NT2/D1 (cell line): ENCODE data around the gene GAR1.

ENCODE experiments used
- DNase-seq: peaks from one replicate; pipeline ENCODE4 v3.0.0-alpha.2; 2011; ENCODE audit warnings: low read depth, low spot score
- H3K27me3 ChIP-seq: 2 replicates; pipeline ENCODE4 v1.6.0; 2011; ENCODE audit warnings: mild to moderate bottlenecking; ENCODE audit not compliant: insufficient read length, insufficient read depth
- H3K36me3 ChIP-seq: 2 replicates; pipeline ENCODE4 v1.6.1; 2011; ENCODE audit warnings: mild to moderate bottlenecking, low read length, mixed read lengths; ENCODE audit not compliant: insufficient read depth, insufficient read length
- H3K4me1 ChIP-seq: 2 replicates; pipeline ENCODE4 v1.5.1; 2011; ENCODE audit not compliant: insufficient read depth, insufficient read length
- H3K4me3 ChIP-seq: 2 replicates; pipeline ENCODE4 v1.5.1; 2011; ENCODE audit warnings: low read depth; ENCODE audit not compliant: insufficient read length
- H3K9ac ChIP-seq: 2 replicates; pipeline ENCODE4 v1.6.0; 2011; ENCODE audit warnings: low read depth; ENCODE audit not compliant: insufficient read length
- H3K9me3 ChIP-seq: 2 replicates; pipeline ENCODE4 v1.5.1; 2011; ENCODE audit warnings: mild to moderate bottlenecking, low read length; ENCODE audit not compliant: insufficient read depth
- SUZ12 ChIP-seq: IDR thresholded peaks from 2 replicates; pipeline ENCODE4 v1.6.1; 2011; ENCODE audit not compliant: insufficient read length, insufficient read depth; ENCODE audit errors: extremely low read depth
- YY1 ChIP-seq: IDR thresholded peaks from 2 replicates; pipeline ENCODE4 v1.6.1; 2011; ENCODE audit not compliant: insufficient read length, insufficient read depth
- ZNF274 ChIP-seq: IDR thresholded peaks from 2 replicates; pipeline ENCODE4 v1.6.1; 2011; ENCODE audit warnings: mild to moderate bottlenecking, low read depth, low read length

The GAR1 gene

DNA sequence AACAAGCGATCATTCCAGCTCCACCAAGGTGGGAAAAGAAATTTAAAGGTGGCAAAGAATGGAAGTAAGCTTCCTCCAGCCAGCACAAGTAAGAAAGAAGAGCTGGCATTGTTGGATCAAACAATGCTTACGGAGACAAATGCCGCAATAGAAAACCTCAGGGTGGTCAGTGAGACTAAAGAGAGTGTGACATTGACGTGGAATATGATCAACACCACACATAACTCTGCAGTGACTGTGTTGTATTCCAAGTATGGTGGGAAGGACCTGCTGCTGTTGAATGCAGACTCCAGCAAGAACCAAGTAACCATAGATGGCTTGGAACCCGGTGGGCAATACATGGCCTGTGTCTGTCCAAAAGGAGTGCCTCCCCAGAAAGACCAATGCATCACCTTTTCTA, 54.5 kb downstream of the GAR1 start:
- no peak for DNase-seq
- Histone ChIP-seq H3K27me3 (no peaks in the 10 kb centered on the region), H3K9me3 (no peaks in the 10 kb centered on the region), H3K36me3 (no peaks in the 10 kb centered on the region), H3K4me1 (no peaks in the 10 kb centered on the region), H3K4me3 (no peak overlapping the region), H3K9ac (no peak overlapping the region)
- TF ChIP-seq YY1 (no peak), SUZ12 (no peak), ZNF274 (no peak)

DNA sequence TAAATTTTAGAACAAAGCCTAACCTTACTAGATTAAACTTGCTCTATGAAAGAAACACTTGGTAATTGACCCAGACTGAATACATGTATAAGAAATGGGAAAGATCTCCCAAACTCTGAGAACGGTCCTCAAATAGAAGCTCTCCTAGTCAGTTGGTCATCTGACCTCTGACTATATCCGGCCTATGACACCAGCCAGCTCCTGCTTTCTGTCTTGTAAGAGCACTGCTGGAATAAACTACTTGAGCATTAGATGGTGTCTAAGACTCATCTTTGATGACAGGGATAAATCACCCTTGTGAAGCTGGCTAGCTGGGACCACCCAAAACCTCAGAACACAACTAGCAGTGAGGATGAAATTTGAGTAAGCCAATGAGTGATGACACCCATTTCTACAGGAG, 56.5 kb downstream of the GAR1 start:
- no peaks in the 10 kb centered on the region for H3K36me3 ChIP-seq

DNA sequence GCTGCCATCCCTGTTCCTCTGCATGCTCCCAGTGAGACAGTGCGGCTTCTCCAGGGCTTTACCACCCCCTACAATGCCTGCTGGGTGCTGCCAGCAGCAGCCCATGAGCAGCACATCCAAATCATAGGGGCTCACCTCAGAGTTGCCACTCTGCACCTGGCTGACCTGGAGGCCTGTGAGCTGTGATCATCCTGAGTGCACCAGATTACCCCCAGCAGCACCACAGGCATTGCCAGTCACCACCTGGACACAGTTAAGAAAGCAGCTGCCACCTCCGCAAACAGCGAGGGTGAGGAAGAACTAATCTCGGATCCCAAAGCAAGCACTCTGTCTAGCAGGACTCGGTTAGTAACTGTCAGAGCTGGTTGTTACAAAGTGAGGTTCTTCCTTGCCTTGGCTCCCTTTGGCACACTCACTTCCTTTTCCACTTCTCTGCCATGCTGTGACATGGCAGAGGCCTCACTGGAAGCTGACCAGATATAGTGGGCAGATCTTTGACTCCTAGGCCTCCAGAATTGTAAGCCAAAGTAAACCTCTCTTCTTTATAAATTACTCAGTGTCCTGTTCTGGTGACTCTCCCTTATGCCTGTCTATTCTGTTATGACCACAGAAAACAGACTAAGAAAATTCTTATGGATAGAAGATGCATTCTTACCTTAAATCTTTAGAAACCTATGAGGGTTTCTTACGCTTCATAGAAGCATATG, 57.5 kb downstream of the GAR1 start:
- H3K9me3 ChIP-seq = no peaks in the 10 kb centered on the region
- H3K4me1 ChIP-seq = no peaks in the 10 kb centered on the region
- no peak overlapping the region for H3K4me3 ChIP-seq
- H3K9ac ChIP-seq = no peak overlapping the region
- no peak for DNase-seq
- H3K27me3 ChIP-seq = no peaks in the 10 kb centered on the region
- TF ChIP-seq ZNF274 (no peak), YY1 (no peak), SUZ12 (no peak)
- no peaks in the 10 kb centered on the region for H3K36me3 ChIP-seq

More for the DNA sequence above, 56.5 kb downstream of the GAR1 start:
- Histone ChIP-seq H3K4me1 (no peaks in the 10 kb centered on the region), H3K9ac (no peak overlapping the region), H3K27me3 (no peaks in the 10 kb centered on the region), H3K4me3 (no peak overlapping the region), H3K9me3 (no peaks in the 10 kb centered on the region)
- no peak for DNase-seq
- TF ChIP-seq ZNF274 = no peak
- TF ChIP-seq SUZ12 = no peak
- no peak for TF ChIP-seq YY1

DNA sequence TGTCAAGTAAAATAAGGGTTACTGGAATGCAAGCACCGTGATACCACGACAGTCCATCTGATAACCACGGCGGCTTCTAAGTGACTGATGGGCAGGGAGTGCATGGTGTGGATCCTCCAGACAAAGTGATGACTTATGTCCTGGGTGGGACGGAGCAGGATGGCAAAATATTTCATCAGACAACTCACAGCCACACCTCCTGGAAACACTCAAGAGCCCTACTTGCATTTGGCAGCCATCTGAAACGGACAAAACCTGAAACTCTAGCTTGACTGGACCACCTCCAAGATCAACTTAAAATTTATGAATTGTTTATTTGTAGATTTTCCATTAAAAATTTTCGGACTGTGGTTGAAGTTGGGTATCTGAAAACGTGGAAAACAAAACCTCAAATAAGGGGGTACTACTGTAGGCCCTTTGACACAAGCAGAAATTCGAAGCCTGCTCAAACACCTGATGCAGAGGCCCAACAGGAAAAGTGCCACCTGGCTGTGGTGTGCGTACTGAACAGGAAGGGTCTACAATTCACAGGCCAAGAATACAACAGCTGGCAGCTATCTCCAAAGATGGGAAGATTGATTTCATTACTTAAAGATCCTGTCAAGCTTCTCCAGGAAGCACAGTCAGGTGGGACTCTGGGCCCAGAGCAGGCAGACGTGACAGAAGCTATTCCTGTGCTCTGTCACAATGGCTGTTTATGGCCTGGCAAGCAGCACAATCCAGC, 58.4 kb downstream of the GAR1 start:
- Histone ChIP-seq H3K36me3 (no peaks in the 10 kb centered on the region), H3K27me3 (no peaks in the 10 kb centered on the region), H3K9ac (no peak overlapping the region), H3K9me3 (no peaks in the 10 kb centered on the region), H3K4me1 (no peaks in the 10 kb centered on the region), H3K4me3 (no peak overlapping the region)
- TF ChIP-seq SUZ12 = no peak
- no peak for TF ChIP-seq ZNF274
- no peak for TF ChIP-seq YY1
- DNase-seq = no peak
